ENCODE data around the gene TBC1D3G. TPM values are rescaled to one million over a fixed set of nuclear protein-coding genes. Genes with fewer than 3 reads are reported as not detected.
"Not testable (repeated sequence)": the region's sequence is repeated elsewhere in the genome, so short reads cannot be mapped to it uniquely, and the experiment has no call there.

Gene TBC1D3G
- not detected for total RNA-seq

- ATAC-seq: not testable (repeated sequence)
These were observed at the start of gene TBC1D3G for GRCh38 chr17:36323584-36323983. Gene TBC1D3G (plus strand): TSS chr17:36323884. CDS start chr17:36325412, 1,528 bp downstream.

GRCh38 chr17:36283256-36283655 is 40.4 kb upstream of the TBC1D3G start:
- peak; percentile 93 for ATAC-seq

GRCh38 chr17:36284219-36284618 is 39.5 kb upstream of the TBC1D3G start:
- ATAC-seq: peak; percentile 88

GRCh38 chr17:36289965-36290612 is 33.6 kb upstream of the TBC1D3G start:
- not testable (repeated sequence) for ATAC-seq

GRCh38 chr17:36295161-36295560 is 28.5 kb upstream of the TBC1D3G start:
- not testable (repeated sequence) for ATAC-seq

- ATAC-seq: not testable (repeated sequence)
These were observed 7.9 kb upstream of the TBC1D3G start for GRCh38 chr17:36315736-36316135.

- not testable (repeated sequence) for ATAC-seq
These were observed 38.8 kb downstream of the TBC1D3G start for GRCh38 chr17:36362496-36362895.

GRCh38 chr17:36375938-36376337 is 52.3 kb downstream of the TBC1D3G start:
- not testable (repeated sequence) for ATAC-seq

Other genes with a start within 250 kb of the TBC1D3G start
- gene CCL3, start 233.7 kb upstream of the TBC1D3G start, total RNA-seq: not detected
- not detected for gene CCL4, start 220.1 kb upstream of the TBC1D3G start, total RNA-seq
- gene TBC1D3B, start 147.2 kb upstream of the TBC1D3G start, total RNA-seq: 7.2 TPM
- gene CCL3L1, start 127.1 kb upstream of the TBC1D3G start, total RNA-seq: not detected
- gene CCL4L2, start 112.8 kb upstream of the TBC1D3G start, total RNA-seq: not detected
- 0.68 TPM for gene TBC1D3I, start 59.3 kb upstream of the TBC1D3G start, total RNA-seq
- gene TBC1D3H, start 64.6 kb downstream of the TBC1D3G start, total RNA-seq: not detected
- gene ZNHIT3, start 162.8 kb downstream of the TBC1D3G start, total RNA-seq: 24.4 TPM
- gene MYO19, start 211.0 kb downstream of the TBC1D3G start, total RNA-seq: 73.3 TPM
- gene PIGW, start 211.1 kb downstream of the TBC1D3G start, total RNA-seq: 14.3 TPM
- gene GGNBP2, start 221.0 kb downstream of the TBC1D3G start, total RNA-seq: 43.6 TPM

All from esophagus mucosa (tissue), 1 donor.